Transverse colon (tissue), 4 donors: ENCODE measurements around the gene TNFRSF8.

ENCODE experiments used
- CTCF ChIP-seq, 5 experiments: fragments of 200-600 bp in 3 of 5; fragments of 450-650 bp in 2 of 5; sonication (generic) in 3 of 5; IDR thresholded peaks; 1 replicate in 2 of 5; 2 replicates in 3 of 5; pipeline ENCODE4 v1.5.1; 2016 to 2017; ENCODE audit warnings: antibody characterized with exemption in 5 of 5, inconsistent platforms in 3 of 5, mild to moderate bottlenecking in 2 of 5, moderate library complexity in 1 of 5
- EP300 ChIP-seq: sonication (generic); formaldehyde crosslinking; IDR thresholded peaks from one replicate; pipeline ENCODE4 v1.6.1; 2017; ENCODE audit warnings: antibody characterized with exemption, low read depth
- POLR2A ChIP-seq: fragments of 450-650 bp; IDR thresholded peaks from one replicate; pipeline ENCODE4 v1.6.1; 2016; ENCODE audit warnings: antibody characterized with exemption, mild to moderate bottlenecking, moderate library complexity
- POLR2AphosphoS5 ChIP-seq, 3 donors: sonication (generic); formaldehyde crosslinking; IDR thresholded peaks; one replicate each; pipeline ENCODE4 v1.6.1; 2016; ENCODE audit warnings: antibody characterized with exemption in 3 of 3

GRCh38 chr1:12075195-12076114 lies 12.4 kb downstream of the TNFRSF8 start:
- no peak for TF ChIP-seq CTCF (IDR thresholded peaks at IDR 0.05)
- no peak for TF ChIP-seq POLR2AphosphoS5 (IDR thresholded peaks at IDR 0.05)
- TF ChIP-seq EP300 = no peak
- no peak for TF ChIP-seq POLR2A
